HAP-1 (cell line): ENCODE data around the gene PCDHGA1.

ENCODE experiments used
- DNase-seq, 2 experiments: peaks; one replicate each; pipeline ENCODE4 v3.0.0-alpha.2; 2016 to 2020; ENCODE audit warnings: low spot score in 2 of 2
- H3K27me3 ChIP-seq: fragments of 250-450 bp; sonication (Bioruptor Pico); 2 replicates; pipeline ENCODE4 v1.5.1; 2020; ENCODE audit warnings: low read depth, mild to moderate bottlenecking, moderate library complexity
- H3K36me3 ChIP-seq: fragments of 250-450 bp; sonication (Bioruptor Pico); replicated peaks from 2 replicates; pipeline ENCODE4 v1.5.1; 2020; ENCODE audit warnings: mild to moderate bottlenecking
- H3K4me1 ChIP-seq: fragments of 250-450 bp; sonication (Bioruptor Pico); 2 replicates; pipeline ENCODE4 v1.5.1; 2020; ENCODE audit warnings: mild to moderate bottlenecking
- H3K4me3 ChIP-seq: fragments of 250-450 bp; sonication (Bioruptor Pico); 2 replicates; pipeline ENCODE4 v1.5.1; 2020; ENCODE audit warnings: mild to moderate bottlenecking, moderate library complexity
- H3K9me3 ChIP-seq: fragments of 250-450 bp; sonication (Bioruptor Pico); 2 replicates; pipeline ENCODE4 v1.5.1; 2020; ENCODE audit warnings: mild to moderate bottlenecking, moderate library complexity
- in situ Hi-C: fragments of 300-500 bp; cut with MboI; formaldehyde crosslinking; loops from 3 replicates; pipeline ENCODE4 v1.14.3; 2020; ENCODE audit warnings: low sequenced_read_pairs, inconsistent platforms, mixed read lengths

Gene PCDHGA1

DNA sequence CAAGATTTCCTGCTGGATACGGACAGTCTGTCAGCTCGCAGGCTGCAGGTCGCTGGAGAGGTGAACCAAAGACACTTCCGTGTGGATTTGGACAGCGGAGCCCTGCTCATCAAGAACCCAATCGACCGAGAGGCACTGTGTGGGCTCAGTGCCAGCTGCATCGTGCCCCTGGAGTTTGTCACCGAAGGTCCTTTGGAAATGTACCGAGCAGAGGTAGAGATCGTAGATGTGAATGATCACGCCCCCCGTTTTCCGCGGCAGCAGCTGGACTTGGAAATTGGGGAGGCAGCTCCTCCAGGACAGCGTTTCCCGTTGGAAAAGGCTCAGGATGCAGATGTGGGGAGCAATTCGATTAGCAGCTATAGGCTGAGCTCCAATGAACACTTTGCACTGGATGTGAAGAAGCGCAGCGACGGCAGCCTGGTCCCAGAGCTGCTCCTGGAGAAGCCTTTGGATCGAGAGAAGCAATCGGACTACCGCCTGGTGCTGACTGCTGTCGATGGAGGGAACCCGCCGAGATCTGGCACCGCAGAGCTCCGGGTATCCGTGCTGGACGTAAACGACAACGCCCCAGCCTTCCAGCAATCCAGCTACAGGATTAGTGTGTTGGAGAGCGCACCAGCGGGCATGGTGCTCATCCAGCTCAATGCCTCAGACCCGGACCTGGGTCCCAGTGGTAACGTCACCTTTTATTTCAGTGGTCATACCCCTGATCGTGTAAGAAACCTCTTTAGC lies 155.2 kb downstream of the PCDHGA1 start:
- H3K9me3 ChIP-seq = no peaks in the 10 kb centered on the region
- H3K4me3 ChIP-seq = no peak overlapping the region
- no peaks in the 10 kb centered on the region; the same call in 1 of the 2 replicates for H3K4me1 ChIP-seq
- no peak for DNase-seq
- H3K27me3 ChIP-seq = no peaks in the 10 kb centered on the region
- H3K36me3 ChIP-seq = no peaks in the 10 kb centered on the region
- in situ Hi-C loops = no loop called here

- no peaks in the 10 kb centered on the region for H3K9me3 ChIP-seq
- H3K4me1 ChIP-seq = no peaks in the 10 kb centered on the region; the same call in 1 of the 2 replicates
- H3K36me3 ChIP-seq = no peaks in the 10 kb centered on the region
- in situ Hi-C loops = no loop called here
- DNase-seq = no peak
- no peaks in the 10 kb centered on the region for H3K27me3 ChIP-seq
- no peak overlapping the region for H3K4me3 ChIP-seq
Measured at GRCh38 chr5:141486091-141486490, 155.8 kb downstream of the PCDHGA1 start.

DNA sequence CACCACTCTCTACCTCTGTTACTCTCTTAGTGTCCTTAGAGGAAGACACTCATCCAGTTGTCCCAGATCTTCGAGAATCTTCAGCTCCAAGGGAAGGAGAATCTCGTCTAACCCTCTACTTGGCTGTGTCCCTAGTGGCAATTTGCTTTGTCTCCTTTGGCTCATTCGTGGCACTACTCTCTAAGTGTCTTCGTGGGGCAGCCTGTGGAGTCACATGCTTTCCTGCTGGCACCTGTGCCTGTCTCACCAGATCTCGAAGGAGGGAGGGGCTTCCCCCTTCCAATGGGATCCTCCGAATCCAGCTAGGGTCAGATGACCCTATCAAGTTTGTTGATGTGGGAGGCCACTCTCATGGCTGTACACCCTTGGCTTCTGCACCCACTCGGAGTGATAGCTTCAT lies 156.8 kb downstream of the PCDHGA1 start:
- no peaks in the 10 kb centered on the region for H3K9me3 ChIP-seq
- in situ Hi-C loops = no loop called here
- no peaks in the 10 kb centered on the region for H3K27me3 ChIP-seq

DNA sequence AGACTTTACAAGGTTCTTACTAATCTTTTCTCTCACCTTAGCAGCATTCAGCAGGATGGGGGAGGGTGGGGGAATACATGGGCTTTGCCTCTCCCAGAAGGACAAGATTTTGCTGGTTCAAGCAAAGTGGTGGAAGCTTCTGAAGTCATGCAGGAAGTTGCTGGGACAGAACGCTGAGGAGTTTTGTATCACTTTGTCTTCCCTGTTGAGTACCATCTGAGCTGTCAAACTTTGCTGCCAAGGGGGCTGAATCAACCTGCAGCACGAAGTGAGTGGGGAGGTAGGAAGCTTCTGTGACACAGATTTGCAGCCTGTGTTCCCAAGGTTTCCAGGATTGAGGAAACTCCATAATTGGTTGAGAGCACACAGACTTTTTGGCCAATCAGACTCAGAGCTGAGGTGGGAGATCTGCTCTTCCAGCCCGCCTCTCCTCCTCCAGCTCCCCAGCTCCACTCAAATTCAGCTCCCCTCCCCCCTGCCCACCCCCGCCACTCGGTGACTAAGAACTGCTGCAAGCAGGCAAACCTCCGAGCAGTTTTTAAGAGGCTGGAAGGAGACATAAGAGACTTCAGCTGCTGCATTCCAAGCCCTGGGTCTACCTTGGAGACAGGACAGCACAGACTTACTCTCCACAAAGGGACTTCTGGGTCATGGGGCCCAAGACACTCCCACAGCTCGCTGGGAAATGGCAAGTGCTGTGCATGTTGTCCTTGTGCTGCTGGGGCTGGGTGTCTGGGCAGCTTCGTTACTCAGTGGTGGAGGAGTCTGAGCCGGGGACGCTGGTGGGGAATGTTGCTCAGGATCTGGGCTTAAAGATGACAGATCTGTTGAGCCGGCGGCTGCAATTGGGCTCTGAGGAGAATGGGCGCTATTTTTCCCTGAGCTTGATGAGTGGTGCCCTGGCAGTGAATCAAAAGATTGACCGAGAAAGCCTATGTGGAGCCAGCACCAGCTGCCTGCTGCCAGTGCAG lies 158.6 kb downstream of the PCDHGA1 start, which contains the start of gene PCDHGC5:
Gene PCDHGC5 (plus strand): TSS at position 491 of the 971 bp plus-strand sequence. CDS start 160 bp downstream, at position 651.
- H3K36me3 ChIP-seq = no peaks in the 10 kb centered on the region

More for the DNA sequence above, 156.8 kb downstream of the PCDHGA1 start:
- DNase-seq = no peak
- Histone ChIP-seq H3K4me3 (no peak overlapping the region), H3K36me3 (no peaks in the 10 kb centered on the region), H3K4me1 (no peaks in the 10 kb centered on the region; the same call in 1 of the 2 replicates)

DNA sequence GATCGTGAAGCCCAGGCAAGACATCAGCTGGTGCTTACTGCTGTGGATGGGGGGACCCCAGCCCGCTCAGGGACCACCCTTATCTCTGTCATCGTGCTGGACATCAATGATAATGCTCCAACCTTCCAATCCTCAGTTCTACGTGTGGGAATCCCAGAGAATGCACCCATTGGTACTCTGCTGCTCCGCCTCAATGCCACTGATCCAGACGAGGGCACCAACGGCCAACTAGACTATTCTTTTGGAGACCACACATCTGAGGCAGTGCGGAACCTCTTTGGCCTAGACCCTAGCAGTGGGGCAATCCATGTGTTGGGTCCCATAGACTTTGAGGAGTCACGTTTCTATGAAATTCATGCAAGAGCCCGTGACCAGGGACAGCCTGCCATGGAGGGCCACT lies 159.5 kb downstream of the PCDHGA1 start:
- no peak for DNase-seq
- no peak overlapping the region for H3K4me3 ChIP-seq
- H3K27me3 ChIP-seq = no peaks in the 10 kb centered on the region
- no peaks in the 10 kb centered on the region for H3K4me1 ChIP-seq
- H3K9me3 ChIP-seq = no peaks in the 10 kb centered on the region
- in situ Hi-C loops = no loop called here
- H3K36me3 ChIP-seq = no peaks in the 10 kb centered on the region

More for the DNA sequence above, 158.6 kb downstream of the PCDHGA1 start, which contains the start of gene PCDHGC5:
- Histone ChIP-seq H3K4me3 (no peak within 1 kb of the TSS), H3K27me3 (no peaks in the 10 kb centered on the region), H3K4me1 (no peaks in the 10 kb centered on the region; the same call in 1 of the 2 replicates), H3K9me3 (no peaks in the 10 kb centered on the region)
- in situ Hi-C loops = no loop called here
- no peak for DNase-seq

DNA sequence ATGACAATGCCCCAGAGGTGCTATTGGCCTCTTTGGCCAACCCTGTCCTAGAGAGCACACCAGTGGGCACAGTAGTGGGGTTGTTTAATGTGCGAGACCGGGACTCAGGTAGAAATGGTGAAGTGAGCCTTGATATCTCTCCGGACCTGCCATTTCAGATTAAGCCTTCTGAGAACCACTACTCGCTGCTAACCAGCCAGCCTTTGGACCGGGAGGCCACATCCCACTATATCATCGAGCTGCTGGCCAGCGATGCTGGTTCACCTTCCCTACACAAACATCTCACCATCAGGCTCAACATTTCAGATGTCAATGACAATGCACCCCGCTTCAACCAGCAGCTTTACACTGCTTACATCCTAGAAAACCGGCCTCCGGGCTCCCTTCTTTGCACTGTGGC lies 160.0 kb downstream of the PCDHGA1 start:
- no peak for DNase-seq
- no peaks in the 10 kb centered on the region for H3K4me1 ChIP-seq
- in situ Hi-C loops = no loop called here
- H3K27me3 ChIP-seq = no peaks in the 10 kb centered on the region
- H3K4me3 ChIP-seq = no peak overlapping the region
- H3K9me3 ChIP-seq = no peaks in the 10 kb centered on the region
- no peaks in the 10 kb centered on the region for H3K36me3 ChIP-seq

DNA sequence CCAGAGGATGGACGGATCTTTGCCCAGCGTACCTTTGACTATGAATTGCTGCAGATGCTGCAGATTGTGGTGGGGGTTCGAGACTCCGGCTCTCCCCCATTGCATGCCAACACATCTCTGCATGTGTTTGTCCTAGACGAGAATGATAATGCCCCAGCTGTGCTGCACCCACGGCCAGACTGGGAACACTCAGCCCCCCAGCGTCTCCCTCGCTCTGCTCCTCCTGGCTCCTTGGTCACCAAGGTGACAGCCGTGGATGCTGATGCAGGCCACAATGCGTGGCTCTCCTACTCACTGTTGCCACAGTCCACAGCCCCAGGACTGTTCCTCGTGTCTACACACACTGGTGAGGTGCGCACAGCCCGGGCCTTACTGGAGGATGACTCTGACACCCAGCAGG lies 160.5 kb downstream of the PCDHGA1 start:
- H3K4me3 ChIP-seq = no peak overlapping the region
- H3K9me3 ChIP-seq = no peaks in the 10 kb centered on the region
- in situ Hi-C loops = no loop called here
- H3K36me3 ChIP-seq = no peaks in the 10 kb centered on the region
- H3K4me1 ChIP-seq = no peaks in the 10 kb centered on the region
- no peaks in the 10 kb centered on the region for H3K27me3 ChIP-seq
- DNase-seq = no peak

GRCh38 chr5:141491323-141492167 lies 161.2 kb downstream of the PCDHGA1 start:
- DNase-seq = no peak
- Histone ChIP-seq H3K9me3 (no peaks in the 10 kb centered on the region), H3K4me1 (no peaks in the 10 kb centered on the region), H3K27me3 (no peaks in the 10 kb centered on the region), H3K4me3 (no peak overlapping the region), H3K36me3 (no peaks in the 10 kb centered on the region)
- in situ Hi-C loops = no loop called here

- no peak for DNase-seq
- in situ Hi-C loops = no loop called here
- Histone ChIP-seq H3K9me3 (no peaks in the 10 kb centered on the region), H3K4me1 (no peaks in the 10 kb centered on the region), H3K4me3 (no peak overlapping the region), H3K36me3 (no peaks in the 10 kb centered on the region), H3K27me3 (no peaks in the 10 kb centered on the region)
Measured at GRCh38 chr5:141492168-141492885, 162.0 kb downstream of the PCDHGA1 start.

DNA sequence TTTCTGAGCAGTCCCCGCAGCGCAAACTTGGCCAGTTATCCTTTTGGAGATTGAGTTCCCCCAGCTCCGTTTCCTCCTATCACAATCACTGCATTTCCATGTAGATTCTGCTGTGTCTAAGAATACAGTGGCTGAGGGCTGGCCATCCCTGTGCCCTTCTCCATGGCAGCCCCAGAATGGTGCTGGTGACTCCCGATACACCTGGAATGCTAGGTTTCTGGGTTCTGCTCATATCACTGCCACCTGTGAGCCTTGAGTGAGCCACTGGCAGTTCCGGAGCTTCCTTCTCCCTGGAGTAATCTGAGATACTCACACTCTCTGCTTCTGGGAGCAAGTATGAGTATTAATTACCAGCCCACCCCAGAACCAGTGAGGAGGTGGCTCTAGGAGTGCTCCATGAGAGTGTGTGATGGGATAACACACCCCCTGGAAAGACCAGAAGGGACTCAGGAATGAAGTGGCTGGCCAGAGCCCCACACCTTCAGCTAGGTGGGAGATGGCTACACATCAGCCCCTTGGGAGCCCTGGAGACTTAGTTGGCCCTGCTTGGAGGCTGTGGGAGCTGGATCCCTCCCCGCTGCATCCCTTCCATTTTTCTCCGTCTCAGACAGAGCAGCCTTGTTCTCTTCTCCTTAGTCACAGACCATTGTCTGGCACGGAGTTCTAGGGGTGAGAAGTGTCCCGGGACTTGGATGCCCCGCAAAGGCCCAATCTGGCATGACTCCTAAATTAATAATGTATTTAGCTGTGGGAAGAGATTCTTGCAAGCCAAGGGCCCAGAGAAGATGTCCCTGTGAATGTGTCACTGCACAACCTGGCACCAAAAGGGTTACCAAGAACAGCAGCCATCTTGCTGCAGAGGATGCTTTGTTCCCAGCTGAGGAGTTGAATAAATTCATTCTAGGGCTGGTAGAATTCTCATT lies 163.4 kb downstream of the PCDHGA1 start:
- no peak for DNase-seq
- Histone ChIP-seq H3K4me1 (no peaks in the 10 kb centered on the region), H3K27me3 (no peaks in the 10 kb centered on the region), H3K4me3 (no peak overlapping the region), H3K36me3 (no peaks in the 10 kb centered on the region), H3K9me3 (no peaks in the 10 kb centered on the region)
- in situ Hi-C loops = no loop called here

DNA sequence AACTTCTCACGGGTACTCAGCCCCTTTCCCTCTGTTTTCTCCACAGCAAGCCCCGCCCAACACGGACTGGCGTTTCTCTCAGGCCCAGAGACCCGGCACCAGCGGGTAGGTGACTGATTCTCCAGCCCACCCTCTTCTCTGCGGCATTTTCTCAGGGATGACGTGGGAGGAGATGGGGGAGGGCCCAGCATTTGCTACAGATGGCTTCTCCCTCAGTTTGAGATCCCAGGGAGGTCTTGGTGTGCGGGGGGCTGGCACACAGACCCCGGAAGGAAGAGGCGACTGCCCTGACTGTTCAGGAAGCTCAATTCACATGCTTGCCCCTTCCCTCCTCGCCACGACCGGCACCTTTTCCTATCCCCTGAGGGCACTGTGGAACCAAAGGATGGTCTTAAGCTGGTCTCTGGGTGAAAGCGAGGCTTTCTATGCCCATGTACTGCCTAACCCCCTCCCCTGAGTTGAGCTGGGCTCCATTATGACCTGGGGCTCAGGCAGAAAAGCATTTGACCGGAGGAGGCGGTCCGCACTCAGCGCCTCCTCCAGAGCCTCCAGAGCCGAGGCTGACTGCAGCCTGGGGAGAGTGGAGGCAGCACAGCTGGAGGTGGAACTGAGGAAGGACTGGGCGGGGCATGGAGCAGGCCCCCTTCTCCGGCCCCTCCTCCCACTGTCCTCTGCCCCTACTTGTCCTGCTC lies 164.6 kb downstream of the PCDHGA1 start:
- in situ Hi-C loops = no loop called here
- Histone ChIP-seq H3K4me3 (no peak overlapping the region), H3K36me3 (no peaks in the 10 kb centered on the region), H3K4me1 (no peaks in the 10 kb centered on the region), H3K27me3 (no peaks in the 10 kb centered on the region), H3K9me3 (no peaks in the 10 kb centered on the region)
- no peak for DNase-seq

GRCh38 chr5:141495453-141495811 lies 165.1 kb downstream of the PCDHGA1 start:
- Histone ChIP-seq H3K27me3 (no peaks in the 10 kb centered on the region), H3K36me3 (no peaks in the 10 kb centered on the region), H3K9me3 (no peaks in the 10 kb centered on the region), H3K4me3 (no peak overlapping the region), H3K4me1 (no peaks in the 10 kb centered on the region)
- no peak for DNase-seq
- in situ Hi-C loops = no loop called here
